ENCODE data around the gene LEAP2.
"Not testable (repeated sequence)": the region's sequence is repeated elsewhere in the genome, so short reads cannot be mapped to it uniquely, and the experiment has no call there.

The LEAP2 gene

DNA sequence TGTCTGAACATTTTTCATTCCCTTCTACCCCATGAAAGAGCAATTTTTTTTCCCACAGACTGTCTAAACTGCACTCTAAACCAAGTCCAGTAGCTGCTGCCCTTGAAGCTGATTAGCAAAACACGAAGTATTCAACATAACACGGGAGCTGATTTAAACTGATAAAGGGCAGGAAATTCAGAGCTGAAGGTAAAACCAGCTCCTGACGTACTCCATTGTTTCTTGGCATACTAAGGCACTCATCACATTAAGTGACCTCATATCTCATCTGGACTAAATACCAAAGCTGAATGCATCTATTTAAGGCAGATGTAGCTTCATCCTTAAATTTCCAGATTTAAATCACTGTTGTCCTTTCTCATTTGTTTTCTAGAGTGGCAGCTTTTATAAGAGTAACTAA is 19.2 kb upstream of the LEAP2 start:
- no peaks in the 10 kb centered on the region for H3K36me3 ChIP-seq (ENCODE audit: control insufficient read depth in 2 of 2, insufficient read depth in 1 of 2, low read length in 2 of 2)
- H3K9me3 ChIP-seq (ENCODE audit: control insufficient read depth, insufficient read depth, low read depth, low read length) = no peaks in the 10 kb centered on the region
- CTCF ChIA-PET = interaction anchor here (0.6 to 0.7 kb wide), 2 partner anchors 29 to 189 kb away, joined by 3 read pairs; no protein-coding TSS in a partner anchor
- H3K4me1 ChIP-seq (ENCODE audit: control insufficient read depth, insufficient read depth, low read length) = no peaks in the 10 kb centered on the region
- TF ChIP-seq ZNF48 (tag by site-specific recombination; IDR thresholded peaks at IDR 0.05) (no peak), ZNF664 (tag by site-specific recombination; IDR thresholded peaks at IDR 0.05) (no peak), ZNF629 (tag by site-specific recombination; IDR thresholded peaks at IDR 0.05) (0 out of 2 replicates have a peak, but pooled peaks have one; percentile 20), OSR2 (tag by site-specific recombination; IDR thresholded peaks at IDR 0.05) (peak; percentile 36; the same call in 1 of the 2 replicates)
- TF ChIP-seq, protein P1, sequence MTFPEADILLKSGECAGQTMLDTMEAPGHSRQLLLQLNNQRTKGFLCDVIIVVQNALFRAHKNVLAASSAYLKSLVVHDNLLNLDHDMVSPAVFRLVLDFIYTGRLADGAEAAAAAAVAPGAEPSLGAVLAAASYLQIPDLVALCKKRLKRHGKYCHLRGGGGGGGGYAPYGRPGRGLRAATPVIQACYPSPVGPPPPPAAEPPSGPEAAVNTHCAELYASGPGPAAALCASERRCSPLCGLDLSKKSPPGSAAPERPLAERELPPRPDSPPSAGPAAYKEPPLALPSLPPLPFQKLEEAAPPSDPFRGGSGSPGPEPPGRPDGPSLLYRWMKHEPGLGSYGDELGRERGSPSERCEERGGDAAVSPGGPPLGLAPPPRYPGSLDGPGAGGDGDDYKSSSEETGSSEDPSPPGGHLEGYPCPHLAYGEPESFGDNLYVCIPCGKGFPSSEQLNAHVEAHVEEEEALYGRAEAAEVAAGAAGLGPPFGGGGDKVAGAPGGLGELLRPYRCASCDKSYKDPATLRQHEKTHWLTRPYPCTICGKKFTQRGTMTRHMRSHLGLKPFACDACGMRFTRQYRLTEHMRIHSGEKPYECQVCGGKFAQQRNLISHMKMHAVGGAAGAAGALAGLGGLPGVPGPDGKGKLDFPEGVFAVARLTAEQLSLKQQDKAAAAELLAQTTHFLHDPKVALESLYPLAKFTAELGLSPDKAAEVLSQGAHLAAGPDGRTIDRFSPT (tag by site-specific recombination; IDR thresholded peaks at IDR 0.05) = no peak
- TF ChIP-seq, protein P2, sequence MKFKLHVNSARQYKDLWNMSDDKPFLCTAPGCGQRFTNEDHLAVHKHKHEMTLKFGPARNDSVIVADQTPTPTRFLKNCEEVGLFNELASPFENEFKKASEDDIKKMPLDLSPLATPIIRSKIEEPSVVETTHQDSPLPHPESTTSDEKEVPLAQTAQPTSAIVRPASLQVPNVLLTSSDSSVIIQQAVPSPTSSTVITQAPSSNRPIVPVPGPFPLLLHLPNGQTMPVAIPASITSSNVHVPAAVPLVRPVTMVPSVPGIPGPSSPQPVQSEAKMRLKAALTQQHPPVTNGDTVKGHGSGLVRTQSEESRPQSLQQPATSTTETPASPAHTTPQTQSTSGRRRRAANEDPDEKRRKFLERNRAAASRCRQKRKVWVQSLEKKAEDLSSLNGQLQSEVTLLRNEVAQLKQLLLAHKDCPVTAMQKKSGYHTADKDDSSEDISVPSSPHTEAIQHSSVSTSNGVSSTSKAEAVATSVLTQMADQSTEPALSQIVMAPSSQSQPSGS (tag by site-specific recombination; IDR thresholded peaks at IDR 0.05; ENCODE audit: low read depth) = 0 out of 2 replicates have a peak, but pooled peaks have one; percentile 21
- no peak overlapping the region for H3K4me3 ChIP-seq (ENCODE audit: low read depth, low read length)
- H3K27ac ChIP-seq (ENCODE audit: extremely low read depth, low read depth, low read length) = no peak overlapping the region
- POLR2A ChIA-PET = interaction anchor here (0.6 to 1.5 kb wide), 3 partner anchors 10 to 15 kb away, joined by 3 read pairs; partner anchors contain the start of genes GDF9 and UQCRQ

DNA sequence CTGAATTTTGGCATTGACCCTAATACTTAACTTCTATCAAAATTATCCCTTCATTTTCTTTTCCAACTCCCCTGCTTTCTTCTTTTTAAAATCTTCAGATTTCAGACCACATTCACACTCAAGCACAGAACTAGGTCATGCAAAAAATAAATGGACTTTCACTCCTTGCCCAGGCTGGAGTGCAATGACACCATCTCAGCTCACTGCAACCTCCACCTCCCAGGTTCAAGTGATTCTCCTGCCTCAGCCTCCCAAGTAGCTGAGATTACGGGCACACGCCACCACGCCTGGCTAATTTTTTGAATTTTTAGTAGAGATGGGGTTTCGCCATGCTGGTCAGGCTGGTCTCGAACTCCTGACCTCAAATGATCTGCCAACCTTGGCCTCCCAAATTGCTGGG is 18.5 kb upstream of the LEAP2 start:
- ChIA-PET CTCF (interaction anchor here (0.6 to 0.9 kb wide), 2 partner anchors 9 to 35 kb away, joined by 3 read pairs; no protein-coding TSS in a partner anchor), POLR2A (interaction anchor here (0.6 to 1.5 kb wide), 3 partner anchors 9 to 16 kb away, joined by 3 read pairs; partner anchors contain the start of genes GDF9 and UQCRQ)
- not testable (repeated sequence) for H3K27ac ChIP-seq (ENCODE audit: extremely low read depth, low read depth, low read length); H3K9me3 ChIP-seq (ENCODE audit: control insufficient read depth, insufficient read depth, low read depth, low read length); H3K4me3 ChIP-seq (ENCODE audit: low read depth, low read length); H3K36me3 ChIP-seq (ENCODE audit: control insufficient read depth in 2 of 2, insufficient read depth in 1 of 2, low read length in 2 of 2); H3K4me1 ChIP-seq (ENCODE audit: control insufficient read depth, insufficient read depth, low read length)

DNA sequence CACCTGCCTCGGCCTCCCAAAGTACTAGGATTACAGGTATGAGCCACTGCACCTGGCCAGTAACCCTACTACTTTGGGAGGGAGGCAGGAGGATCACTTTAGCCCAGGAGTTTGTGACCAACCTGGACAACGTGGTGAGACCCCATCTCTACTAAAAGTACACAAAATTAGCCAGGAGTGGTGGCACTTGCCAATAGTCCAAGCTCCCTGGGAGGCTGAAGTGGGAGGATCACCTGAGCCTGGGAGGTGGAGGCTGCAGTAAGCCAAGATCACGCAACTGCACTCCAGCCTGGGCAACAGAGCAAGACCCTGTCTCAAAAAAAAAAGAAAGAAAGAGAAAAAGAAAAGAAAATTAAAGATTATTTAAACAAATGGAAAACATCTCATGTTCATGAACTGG is 17.5 kb upstream of the LEAP2 start:
- no peak overlapping the region for H3K4me3 ChIP-seq (ENCODE audit: low read depth, low read length)
- H3K4me1 ChIP-seq (ENCODE audit: control insufficient read depth, insufficient read depth, low read length) = no peaks in the 10 kb centered on the region
- POLR2A ChIA-PET = no interaction called here
- H3K27ac ChIP-seq (ENCODE audit: extremely low read depth, low read depth, low read length) = no peak overlapping the region
- H3K36me3 ChIP-seq (ENCODE audit: control insufficient read depth in 2 of 2, insufficient read depth in 1 of 2, low read length in 2 of 2) = no peaks in the 10 kb centered on the region
- no peaks in the 10 kb centered on the region for H3K9me3 ChIP-seq (ENCODE audit: control insufficient read depth, insufficient read depth, low read depth, low read length)
- TF ChIP-seq MYNN (tag by site-specific recombination; IDR thresholded peaks at IDR 0.05; ENCODE audit: borderline replicate concordance) = no peak
- TF ChIP-seq ZNF121 (tag by site-specific recombination; IDR thresholded peaks at IDR 0.05) = 0 out of 2 replicates have a peak, but pooled peaks have one; percentile 36
- no peak for TF ChIP-seq ZNF350 (tag by site-specific recombination; IDR thresholded peaks at IDR 0.05)
- no peak for TF ChIP-seq FEZF1 (tag by site-specific recombination; IDR thresholded peaks at IDR 0.05)
- CTCF ChIA-PET = interaction anchor here (1.2 kb wide), 1 partner anchor 27 kb away, joined by 3 read pairs; no protein-coding TSS in a partner anchor

DNA sequence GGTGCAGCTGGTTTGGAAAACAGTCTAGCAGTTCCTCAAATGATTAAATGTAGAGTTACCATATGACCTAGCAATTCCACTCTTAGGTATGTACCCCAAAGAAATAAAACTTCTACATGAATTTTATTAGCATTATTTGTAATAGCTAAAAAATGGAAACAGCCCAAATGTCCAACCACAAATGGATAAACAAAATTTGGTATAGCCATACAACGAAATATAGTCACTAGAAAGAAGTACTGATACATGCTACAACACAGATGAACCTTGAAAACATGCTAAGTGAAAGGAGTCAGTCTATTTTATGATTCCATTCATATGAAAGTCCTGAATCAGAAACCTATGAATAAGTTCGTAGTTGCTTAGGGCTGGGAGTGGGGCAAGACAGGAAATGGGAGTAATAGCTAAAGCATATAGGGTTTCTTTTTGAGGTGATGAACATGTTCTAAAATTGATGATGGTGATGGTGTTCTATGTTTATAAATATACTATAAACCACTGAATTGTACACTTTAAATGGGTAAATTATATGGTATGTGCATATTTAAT is 13.5 kb upstream of the LEAP2 start:
- CTCF ChIA-PET = interaction anchor here (0.6 kb wide), 1 partner anchor 532 kb away, joined by 4 read pairs; no protein-coding TSS in a partner anchor
- Histone ChIP-seq H3K27ac (ENCODE audit: extremely low read depth, low read depth, low read length) (no peak overlapping the region), H3K9me3 (ENCODE audit: control insufficient read depth, insufficient read depth, low read depth, low read length) (no peaks in the 10 kb centered on the region), H3K4me1 (ENCODE audit: control insufficient read depth, insufficient read depth, low read length) (no peaks in the 10 kb centered on the region), H3K36me3 (ENCODE audit: control insufficient read depth in 2 of 2, insufficient read depth in 1 of 2, low read length in 2 of 2) (no peaks in the 10 kb centered on the region), H3K4me3 (ENCODE audit: low read depth, low read length) (no peak overlapping the region)
- POLR2A ChIA-PET = no interaction called here
- TF ChIP-seq ZNF146 (tag by site-specific recombination; IDR thresholded peaks at IDR 0.05) (no peak), SP7 (tag by site-specific recombination; IDR thresholded peaks at IDR 0.05) (no peak), ZNF121 (tag by site-specific recombination; IDR thresholded peaks at IDR 0.05) (no peak), YY1 (tag by site-specific recombination; IDR thresholded peaks at IDR 0.05) (no peak), ZBTB48 (tag by site-specific recombination; IDR thresholded peaks at IDR 0.05) (no peak), ZNF140 (tag by site-specific recombination; IDR thresholded peaks at IDR 0.05) (peak; percentile 16; the same call in 1 of the 2 replicates)
- TF ChIP-seq, protein P3, sequence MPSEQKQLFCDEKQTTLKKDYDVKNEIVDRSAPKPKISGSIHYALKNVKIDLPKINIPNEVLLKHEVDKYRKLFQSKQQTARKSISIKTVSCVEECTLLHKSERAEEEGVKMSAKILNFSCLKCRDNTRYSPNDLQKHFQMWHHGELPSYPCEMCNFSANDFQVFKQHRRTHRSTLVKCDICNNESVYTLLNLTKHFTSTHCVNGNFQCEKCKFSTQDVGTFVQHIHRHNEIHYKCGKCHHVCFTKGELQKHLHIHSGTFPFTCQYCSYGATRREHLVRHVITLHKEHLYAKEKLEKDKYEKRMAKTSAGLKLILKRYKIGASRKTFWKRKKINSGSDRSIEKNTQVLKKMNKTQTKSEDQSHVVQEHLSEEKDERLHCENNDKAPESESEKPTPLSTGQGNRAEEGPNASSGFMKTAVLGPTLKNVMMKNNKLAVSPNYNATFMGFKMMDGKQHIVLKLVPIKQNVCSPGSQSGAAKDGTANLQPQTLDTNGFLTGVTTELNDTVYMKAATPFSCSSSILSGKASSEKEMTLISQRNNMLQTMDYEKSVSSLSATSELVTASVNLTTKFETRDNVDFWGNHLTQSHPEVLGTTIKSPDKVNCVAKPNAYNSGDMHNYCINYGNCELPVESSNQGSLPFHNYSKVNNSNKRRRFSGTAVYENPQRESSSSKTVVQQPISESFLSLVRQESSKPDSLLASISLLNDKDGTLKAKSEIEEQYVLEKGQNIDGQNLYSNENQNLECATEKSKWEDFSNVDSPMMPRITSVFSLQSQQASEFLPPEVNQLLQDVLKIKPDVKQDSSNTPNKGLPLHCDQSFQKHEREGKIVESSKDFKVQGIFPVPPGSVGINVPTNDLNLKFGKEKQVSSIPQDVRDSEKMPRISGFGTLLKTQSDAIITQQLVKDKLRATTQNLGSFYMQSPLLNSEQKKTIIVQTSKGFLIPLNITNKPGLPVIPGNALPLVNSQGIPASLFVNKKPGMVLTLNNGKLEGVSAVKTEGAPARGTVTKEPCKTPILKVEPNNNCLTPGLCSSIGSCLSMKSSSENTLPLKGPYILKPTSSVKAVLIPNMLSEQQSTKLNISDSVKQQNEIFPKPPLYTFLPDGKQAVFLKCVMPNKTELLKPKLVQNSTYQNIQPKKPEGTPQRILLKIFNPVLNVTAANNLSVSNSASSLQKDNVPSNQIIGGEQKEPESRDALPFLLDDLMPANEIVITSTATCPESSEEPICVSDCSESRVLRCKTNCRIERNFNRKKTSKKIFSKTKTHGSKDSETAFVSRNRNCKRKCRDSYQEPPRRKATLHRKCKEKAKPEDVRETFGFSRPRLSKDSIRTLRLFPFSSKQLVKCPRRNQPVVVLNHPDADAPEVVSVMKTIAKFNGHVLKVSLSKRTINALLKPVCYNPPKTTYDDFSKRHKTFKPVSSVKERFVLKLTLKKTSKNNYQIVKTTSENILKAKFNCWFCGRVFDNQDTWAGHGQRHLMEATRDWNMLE (tag by site-specific recombination; conservative IDR thresholded peaks at IDR 0.05; ENCODE audit: low read depth) = no peak
- TF ChIP-seq, protein P4, sequence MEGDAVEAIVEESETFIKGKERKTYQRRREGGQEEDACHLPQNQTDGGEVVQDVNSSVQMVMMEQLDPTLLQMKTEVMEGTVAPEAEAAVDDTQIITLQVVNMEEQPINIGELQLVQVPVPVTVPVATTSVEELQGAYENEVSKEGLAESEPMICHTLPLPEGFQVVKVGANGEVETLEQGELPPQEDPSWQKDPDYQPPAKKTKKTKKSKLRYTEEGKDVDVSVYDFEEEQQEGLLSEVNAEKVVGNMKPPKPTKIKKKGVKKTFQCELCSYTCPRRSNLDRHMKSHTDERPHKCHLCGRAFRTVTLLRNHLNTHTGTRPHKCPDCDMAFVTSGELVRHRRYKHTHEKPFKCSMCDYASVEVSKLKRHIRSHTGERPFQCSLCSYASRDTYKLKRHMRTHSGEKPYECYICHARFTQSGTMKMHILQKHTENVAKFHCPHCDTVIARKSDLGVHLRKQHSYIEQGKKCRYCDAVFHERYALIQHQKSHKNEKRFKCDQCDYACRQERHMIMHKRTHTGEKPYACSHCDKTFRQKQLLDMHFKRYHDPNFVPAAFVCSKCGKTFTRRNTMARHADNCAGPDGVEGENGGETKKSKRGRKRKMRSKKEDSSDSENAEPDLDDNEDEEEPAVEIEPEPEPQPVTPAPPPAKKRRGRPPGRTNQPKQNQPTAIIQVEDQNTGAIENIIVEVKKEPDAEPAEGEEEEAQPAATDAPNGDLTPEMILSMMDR (tag by site-specific recombination; IDR thresholded peaks at IDR 0.05) = no peak
